ENCODE data around the gene OSBPL6.

OSBPL6 gene

GRCh38 chr2:178328037-178328436 lies 133.7 kb downstream of the OSBPL6 start:
- no peak overlapping the region for H3K27ac ChIP-seq
- TF ChIP-seq CTCF (IDR thresholded peaks at IDR 0.05) (no peak), ZFX (IDR thresholded peaks at IDR 0.05; ENCODE audit: borderline replicate concordance) (no peak)

- TF ChIP-seq CTCF (IDR thresholded peaks at IDR 0.05) (no peak), ZFX (IDR thresholded peaks at IDR 0.05; ENCODE audit: borderline replicate concordance) (no peak)
- H3K27ac ChIP-seq, result no peak overlapping the region
These were observed 136.1 kb downstream of the OSBPL6 start for GRCh38 chr2:178330175-178331017.

GRCh38 chr2:178331474-178332432 lies 137.4 kb downstream of the OSBPL6 start:
- no peak for TF ChIP-seq CTCF (IDR thresholded peaks at IDR 0.05)
- TF ChIP-seq ZFX (IDR thresholded peaks at IDR 0.05; ENCODE audit: borderline replicate concordance), result no peak
- no peak overlapping the region for H3K27ac ChIP-seq

- no peak overlapping the region for H3K27ac ChIP-seq
- TF ChIP-seq ZFX (IDR thresholded peaks at IDR 0.05; ENCODE audit: borderline replicate concordance) (no peak), CTCF (IDR thresholded peaks at IDR 0.05) (no peak)
These were observed 139.5 kb downstream of the OSBPL6 start for GRCh38 chr2:178333851-178334250.

GRCh38 chr2:178335230-178335629 lies 140.9 kb downstream of the OSBPL6 start:
- TF ChIP-seq ZFX (IDR thresholded peaks at IDR 0.05; ENCODE audit: borderline replicate concordance) (no peak), CTCF (IDR thresholded peaks at IDR 0.05) (no peak)

GRCh38 chr2:178344121-178344520 lies 149.8 kb downstream of the OSBPL6 start:
- TF ChIP-seq CTCF (IDR thresholded peaks at IDR 0.05), result no peak
- no peak for TF ChIP-seq ZFX (IDR thresholded peaks at IDR 0.05; ENCODE audit: borderline replicate concordance)
- H3K27ac ChIP-seq, result no peak overlapping the region

More at GRCh38 chr2:178335230-178335629, 140.9 kb downstream of the OSBPL6 start:
- no peak overlapping the region for H3K27ac ChIP-seq

Data from 22Rv1 (cell line).